NB4 (cell line): ENCODE data around the gene HES4.
"Not testable (repeated sequence)": the region's sequence is repeated elsewhere in the genome, so short reads cannot be mapped to it uniquely, and the experiment has no call there.

ENCODE experiments used
- DNase-seq: peaks from one replicate; pipeline ENCODE4 v3.0.0; 2010; ENCODE audit warnings: low read depth
- H3K4me3 ChIP-seq: one replicate; pipeline ENCODE4 v1.5.1; 2011; ENCODE audit warnings: mild to moderate bottlenecking, low read depth, low read length, moderate library complexity
- MYC ChIP-seq: IDR thresholded peaks from 2 replicates; pipeline ENCODE4 v1.6.1; 2011; ENCODE audit warnings: low read depth, low read length
- POLR2A ChIP-seq: IDR thresholded peaks from 2 replicates; pipeline ENCODE4 v1.6.1; 2011; ENCODE audit warnings: mild to moderate bottlenecking; ENCODE audit not compliant: insufficient read length; ENCODE audit errors: extremely low read depth
- TF ChIP-seq, protein P1 (sequence below): IDR thresholded peaks from one replicate; pipeline ENCODE4 v1.5.1; 2012; ENCODE audit warnings: low read depth, low read length
- TF ChIP-seq, protein P2 (sequence below): IDR thresholded peaks from 2 replicates; pipeline ENCODE4 v1.6.1; 2011; ENCODE audit warnings: low read depth, low read length

HES4 gene

DNA sequence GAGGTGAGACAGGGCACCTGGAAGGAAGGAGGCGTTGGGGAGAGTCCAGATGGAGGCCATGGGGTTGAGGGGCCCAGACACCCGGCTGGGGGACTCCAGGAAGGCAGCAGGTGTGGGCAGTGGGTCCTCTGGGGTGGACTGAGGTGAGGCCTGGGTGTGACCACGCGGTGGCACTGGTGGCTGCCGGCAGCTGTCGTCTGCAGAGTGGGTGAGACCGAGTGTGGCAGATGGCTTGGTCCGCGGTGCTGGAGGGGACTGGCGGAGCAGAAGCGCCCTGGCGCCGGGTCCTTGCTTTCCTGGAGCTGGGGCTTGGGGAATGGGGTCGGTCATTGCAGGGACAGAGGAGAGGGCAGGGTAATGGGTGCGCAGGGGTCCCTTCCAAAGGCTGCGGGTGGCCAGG lies 32.5 kb upstream of the HES4 start:
- no peak for DNase-seq
- TF ChIP-seq, protein P1, sequence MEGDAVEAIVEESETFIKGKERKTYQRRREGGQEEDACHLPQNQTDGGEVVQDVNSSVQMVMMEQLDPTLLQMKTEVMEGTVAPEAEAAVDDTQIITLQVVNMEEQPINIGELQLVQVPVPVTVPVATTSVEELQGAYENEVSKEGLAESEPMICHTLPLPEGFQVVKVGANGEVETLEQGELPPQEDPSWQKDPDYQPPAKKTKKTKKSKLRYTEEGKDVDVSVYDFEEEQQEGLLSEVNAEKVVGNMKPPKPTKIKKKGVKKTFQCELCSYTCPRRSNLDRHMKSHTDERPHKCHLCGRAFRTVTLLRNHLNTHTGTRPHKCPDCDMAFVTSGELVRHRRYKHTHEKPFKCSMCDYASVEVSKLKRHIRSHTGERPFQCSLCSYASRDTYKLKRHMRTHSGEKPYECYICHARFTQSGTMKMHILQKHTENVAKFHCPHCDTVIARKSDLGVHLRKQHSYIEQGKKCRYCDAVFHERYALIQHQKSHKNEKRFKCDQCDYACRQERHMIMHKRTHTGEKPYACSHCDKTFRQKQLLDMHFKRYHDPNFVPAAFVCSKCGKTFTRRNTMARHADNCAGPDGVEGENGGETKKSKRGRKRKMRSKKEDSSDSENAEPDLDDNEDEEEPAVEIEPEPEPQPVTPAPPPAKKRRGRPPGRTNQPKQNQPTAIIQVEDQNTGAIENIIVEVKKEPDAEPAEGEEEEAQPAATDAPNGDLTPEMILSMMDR, result no peak
- TF ChIP-seq MYC (no peak), POLR2A (no peak)
- TF ChIP-seq, protein P2, sequence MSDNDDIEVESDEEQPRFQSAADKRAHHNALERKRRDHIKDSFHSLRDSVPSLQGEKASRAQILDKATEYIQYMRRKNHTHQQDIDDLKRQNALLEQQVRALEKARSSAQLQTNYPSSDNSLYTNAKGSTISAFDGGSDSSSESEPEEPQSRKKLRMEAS, result no peak
- H3K4me3 ChIP-seq, result no peak overlapping the region

GRCh38 chr1:1031659-1032235 lies 31.9 kb upstream of the HES4 start:
- TF ChIP-seq POLR2A (no peak), MYC (no peak)
- TF ChIP-seq, protein P2, result no peak
- no peak for DNase-seq
- H3K4me3 ChIP-seq, result no peak overlapping the region

DNA sequence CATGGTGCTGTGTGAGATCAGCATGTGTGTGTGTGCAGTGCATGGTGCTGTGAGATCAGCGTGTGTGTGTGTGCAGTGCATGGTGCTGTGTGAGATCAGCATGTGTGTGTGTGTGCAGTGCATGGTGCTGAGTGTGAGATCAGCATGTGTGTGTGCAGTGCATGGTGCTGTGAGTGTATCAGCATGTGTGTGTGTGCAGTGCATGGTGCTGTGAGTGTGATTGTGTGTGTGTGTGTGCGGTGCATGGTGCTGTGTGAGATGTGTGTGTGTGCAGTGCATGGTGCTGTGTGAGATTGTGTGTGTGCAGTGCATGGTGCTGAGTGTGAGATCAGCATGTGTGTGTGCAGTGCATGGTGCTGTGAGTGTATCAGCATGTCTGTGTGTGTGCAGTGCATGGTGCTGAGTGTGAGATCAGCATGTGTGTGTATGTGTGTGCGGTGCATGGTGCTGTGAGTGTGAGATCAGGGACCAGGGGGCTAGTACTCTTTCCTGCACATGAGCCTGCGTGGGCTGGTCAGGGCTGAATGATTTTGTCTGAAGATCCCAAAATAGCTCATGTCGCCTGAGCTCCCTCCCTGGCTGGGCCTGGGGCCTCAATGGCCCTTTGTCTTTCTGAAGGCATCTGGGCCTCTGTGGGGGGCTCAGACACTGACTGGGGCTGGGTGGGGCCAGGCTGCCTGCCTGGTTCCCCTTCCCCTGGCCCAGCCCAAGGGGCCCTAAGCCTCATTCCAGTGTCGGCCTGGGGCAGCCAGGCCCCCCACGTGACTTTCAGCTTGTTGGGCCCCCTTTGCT lies 31.2 kb upstream of the HES4 start:
- not testable (repeated sequence) for DNase-seq, H3K4me3 ChIP-seq

DNA sequence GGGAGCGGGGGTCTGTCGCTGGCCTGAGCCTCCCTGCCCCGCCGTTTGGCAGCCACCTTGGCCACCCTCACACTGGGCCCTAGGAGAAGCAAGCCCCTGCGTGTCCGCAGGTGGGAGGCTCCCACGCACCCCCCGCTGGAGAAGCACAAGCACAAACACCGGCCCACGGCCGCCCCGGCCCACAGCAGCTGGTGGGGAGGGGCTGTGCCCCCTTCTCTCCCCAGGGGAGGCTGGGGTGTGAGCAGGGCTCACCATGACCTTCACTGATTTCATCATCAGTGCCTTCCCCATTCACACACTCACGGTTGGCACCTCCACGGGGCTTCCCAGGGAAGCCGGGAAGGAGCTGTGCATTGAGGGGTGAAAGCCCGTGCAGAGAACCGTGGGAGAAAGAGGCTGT lies 27.9 kb upstream of the HES4 start:
- no peak for DNase-seq
- TF ChIP-seq POLR2A, result no peak
- TF ChIP-seq, protein P2, result no peak
- TF ChIP-seq MYC, result no peak
- TF ChIP-seq, protein P1, result no peak
- H3K4me3 ChIP-seq, result no peak overlapping the region

- DNase-seq, result no peak
- no peak overlapping the region for H3K4me3 ChIP-seq
- TF ChIP-seq, protein P2, result no peak
- TF ChIP-seq, protein P1, result no peak
These were observed 26.9 kb upstream of the HES4 start for GRCh38 chr1:1026599-1027413.

DNA sequence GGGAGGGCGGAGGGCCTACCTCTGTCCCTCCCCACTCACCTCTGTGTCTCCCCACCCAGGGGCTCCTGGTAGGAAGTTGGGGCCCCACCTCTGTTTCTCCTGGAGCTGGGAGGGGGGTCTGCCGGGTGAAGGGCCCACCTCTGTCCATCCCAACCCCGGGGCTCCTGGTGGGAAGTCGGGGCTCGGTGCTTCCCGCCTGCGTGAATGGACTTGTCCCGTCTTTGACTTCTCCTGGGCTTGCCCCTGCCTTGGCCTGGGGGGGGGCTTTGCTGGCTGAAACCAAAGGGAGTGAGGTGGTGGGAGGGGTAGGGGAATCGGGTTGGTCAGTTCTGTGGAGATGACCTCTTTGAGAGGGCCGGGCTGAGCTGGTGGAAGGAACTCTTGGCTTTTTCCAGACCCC lies 25.8 kb upstream of the HES4 start:
- no peak overlapping the region for H3K4me3 ChIP-seq
- TF ChIP-seq POLR2A (no peak), MYC (no peak)
- TF ChIP-seq, protein P2, result no peak
- TF ChIP-seq, protein P1, result no peak
- no peak for DNase-seq
